ENCODE data around the gene TRIM33.

GRCh38 chr1:114521396-114522263, 10.6 kb upstream of the TRIM33 start:
- TF ChIP-seq CTCF (IDR thresholded peaks at IDR 0.05) (no peak), EP300 (IDR thresholded peaks at IDR 0.05) (no peak)

All from gastroesophageal sphincter (tissue), 3 donors.